HG02943 (cell line): ENCODE measurements around the gene KRAS.

Experiments
- ATAC-seq: cut with Tn5 transposase; IDR thresholded peaks from one replicate; pipeline ENCODE4 v1.9.1; 2021; ENCODE audit warnings: mild to moderate bottlenecking, low read depth, moderate library complexity; ENCODE audit not compliant: unreplicated experiment

KRAS gene

GRCh38 chr12:25256826-25257225 is 6.1 kb upstream of the KRAS start:
- no peak for ATAC-seq

GRCh38 chr12:25256005-25256404 is 5.3 kb upstream of the KRAS start:
- ATAC-seq, result no peak

GRCh38 chr12:25254271-25254880 is 3.6 kb upstream of the KRAS start:
- ATAC-seq, result no peak

GRCh38 chr12:25253371-25254068 is 2.8 kb upstream of the KRAS start:
- ATAC-seq, result no peak

- no peak for ATAC-seq
Observed at GRCh38 chr12:25252946-25253345, 2.2 kb upstream of the KRAS start.

- ATAC-seq, result no peak
Observed at GRCh38 chr12:25251769-25252168, 1.0 kb upstream of the KRAS start.

GRCh38 chr12:25249931-25250738 is 594 bp downstream of the KRAS start:
- peak; percentile 41 for ATAC-seq

GRCh38 chr12:25248732-25249131 is 2.0 kb downstream of the KRAS start:
- no peak for ATAC-seq

GRCh38 chr12:25248137-25248536 is 2.6 kb downstream of the KRAS start:
- ATAC-seq, result no peak

- ATAC-seq, result no peak
Observed at GRCh38 chr12:25245491-25245890, 5.2 kb downstream of the KRAS start.

- ATAC-seq, result no peak
Observed at GRCh38 chr12:25243680-25243990, 7.1 kb downstream of the KRAS start.

GRCh38 chr12:25242981-25243679 is 7.6 kb downstream of the KRAS start:
- no peak for ATAC-seq

- ATAC-seq, result no peak
Observed at GRCh38 chr12:25241167-25242020, 9.3 kb downstream of the KRAS start.

- ATAC-seq, result no peak
Observed at GRCh38 chr12:25236626-25237025, 14.1 kb downstream of the KRAS start.

- ATAC-seq, result no peak
Observed at GRCh38 chr12:25236190-25236589, 14.5 kb downstream of the KRAS start.

GRCh38 chr12:25213338-25213737 is 37.4 kb downstream of the KRAS start:
- ATAC-seq, result no peak

GRCh38 chr12:25208554-25208953 is 42.2 kb downstream of the KRAS start:
- ATAC-seq, result no peak

- no peak for ATAC-seq
Observed at GRCh38 chr12:25207846-25208245, 42.9 kb downstream of the KRAS start.

GRCh38 chr12:25207411-25207810 is 43.3 kb downstream of the KRAS start:
- ATAC-seq, result no peak

GRCh38 chr12:25202137-25202536 is 48.6 kb downstream of the KRAS start:
- ATAC-seq, result no peak
